Prostate gland (tissue), 2 donors: ENCODE data around the gene CSF3. TPM values are rescaled to one million over a fixed set of nuclear protein-coding genes. Genes with fewer than 3 reads are reported as not detected.

Source experiments
- DNase-seq: peaks from one replicate; pipeline ENCODE4 v3.0.0-alpha.2; 2019; ENCODE audit warnings: low spot score
- H3K27ac ChIP-seq, 2 donors: fragments of 200-600 bp; sonication (generic); 2 replicates each; pipeline ENCODE4 v1.5.1; 2017 to 2019
- H3K27me3 ChIP-seq: fragments of 200-600 bp; sonication (generic); replicated peaks from 2 replicates; pipeline ENCODE4 v1.5.1; 2019; ENCODE audit not compliant: insufficient read depth
- H3K36me3 ChIP-seq, 2 donors: fragments of 200-600 bp; sonication (generic); 1 replicate in 1 of 2; 2 replicates in 1 of 2; pipeline versions ENCODE4 v1.5.1 to v1.8.1; 2017 to 2019
- H3K4me1 ChIP-seq: fragments of 200-600 bp; sonication (generic); replicated peaks from 2 replicates; pipeline ENCODE4 v1.5.1; 2019
- H3K4me3 ChIP-seq, 2 donors: fragments of 200-600 bp; sonication (generic); 2 replicates each; pipeline ENCODE4 v1.5.1; 2017 to 2019
- H3K9me3 ChIP-seq: fragments of 200-600 bp; sonication (generic); 2 replicates; pipeline ENCODE4 v1.5.1; 2017
- CTCF ChIP-seq, 4 experiments: fragments of 200-600 bp in 2 of 4; fragments of 450-650 bp in 2 of 4; sonication (generic) in 2 of 4; IDR thresholded peaks; 1 replicate in 3 of 4; 2 replicates in 1 of 4; pipeline ENCODE4 v1.5.1; 2016 to 2019; ENCODE audit warnings: antibody characterized with exemption in 4 of 4, mild to moderate bottlenecking in 2 of 4, moderate library complexity in 2 of 4
- POLR2A ChIP-seq: fragments of 450-650 bp; IDR thresholded peaks from one replicate; pipeline ENCODE4 v1.6.1; 2016; ENCODE audit warnings: antibody characterized with exemption, mild to moderate bottlenecking
- POLR2AphosphoS5 ChIP-seq: sonication (generic); formaldehyde crosslinking; IDR thresholded peaks from one replicate; pipeline ENCODE4 v1.6.1; 2017; ENCODE audit warnings: antibody characterized with exemption
- WGBS: methylation state at CpG from one replicate; pipeline ENCODE4 v1.1.5; 2018; 5-methylcytosine and 5-hydroxymethylcytosine counted together
- intact Hi-C: fragments of 100-400 bp; cut with DNase I; formaldehyde crosslinking; loops from one replicate; pipeline ENCODE4 v1.14.2; 2022
- total RNA-seq, 2 donors: library from RNA; depleted of rRNA; stranded (reverse); fragments of >200 nt; gene quantifications; one replicate each; pipeline ENCODE4 v1.1.0, GENCODE V29; 2016

The CSF3 gene
- total RNA-seq, 2 donors from 2014 or later: 0.41 to 2.2 TPM

GRCh38 chr17:40019140-40019991 is 4.1 kb downstream of the CSF3 start:
- WGBS: 81% methylated on average over 23 of the region's 24 CpGs
- H3K36me3 ChIP-seq: peaks cover 0 to 10% of the 10 kb centered on the region in 2 donors
- H3K27me3 ChIP-seq: no peaks in the 10 kb centered on the region
- intact Hi-C loops: loop anchor here (10.0 kb wide), 1 partner anchor 275 kb away; no protein-coding TSS in a partner anchor
- H3K4me1 ChIP-seq: peaks cover 6% of the 10 kb centered on the region
- no peak overlapping the region for H3K27ac ChIP-seq
- no peak for DNase-seq
- H3K4me3 ChIP-seq: no peak overlapping the region
- no peak for TF ChIP-seq POLR2A
- no peak for TF ChIP-seq POLR2AphosphoS5
- TF ChIP-seq CTCF (IDR thresholded peaks at IDR 0.05): no peak
- no peaks in the 10 kb centered on the region for H3K9me3 ChIP-seq

GRCh38 chr17:40020146-40020545 is 4.9 kb downstream of the CSF3 start:
- H3K4me1 ChIP-seq: peaks cover 6% of the 10 kb centered on the region
- WGBS: 91% methylated on average over 13 of the region's 13 CpGs
- TF ChIP-seq POLR2AphosphoS5 (no peak), CTCF (IDR thresholded peaks at IDR 0.05) (no peak), POLR2A (no peak)
- H3K27me3 ChIP-seq: no peaks in the 10 kb centered on the region
- no peak for DNase-seq
- H3K9me3 ChIP-seq: no peaks in the 10 kb centered on the region
- H3K27ac ChIP-seq: no peak overlapping the region
- intact Hi-C loops: no loop called here
- peaks cover 0 to 10% of the 10 kb centered on the region in 2 donors for H3K36me3 ChIP-seq
- no peak overlapping the region for H3K4me3 ChIP-seq

GRCh38 chr17:40021451-40021971 is 6.3 kb downstream of the CSF3 start:
- peaks cover 0 to 10% of the 10 kb centered on the region in 2 donors for H3K36me3 ChIP-seq
- TF ChIP-seq CTCF (IDR thresholded peaks at IDR 0.05) (no peak), POLR2A (no peak), POLR2AphosphoS5 (no peak)
- 71% methylated on average over 9 of the region's 9 CpGs for WGBS
- H3K4me3 ChIP-seq: no peak overlapping the region
- intact Hi-C loops: no loop called here
- H3K4me1 ChIP-seq: peaks cover 15% of the 10 kb centered on the region
- H3K27ac ChIP-seq: no peak overlapping the region
- no peaks in the 10 kb centered on the region for H3K9me3 ChIP-seq
- no peak for DNase-seq
- H3K27me3 ChIP-seq: no peaks in the 10 kb centered on the region

- Histone ChIP-seq H3K4me3 (no peak overlapping the region), H3K27me3 (no peaks in the 10 kb centered on the region), H3K36me3 (peaks cover 0 to 10% of the 10 kb centered on the region in 2 donors), H3K9me3 (no peaks in the 10 kb centered on the region), H3K27ac (no peak overlapping the region), H3K4me1 (peaks cover 20% of the 10 kb centered on the region)
- WGBS: 92% methylated on average over 9 of the region's 9 CpGs
- no peak for TF ChIP-seq CTCF (IDR thresholded peaks at IDR 0.05)
- no peak for TF ChIP-seq POLR2A
- no peak for TF ChIP-seq POLR2AphosphoS5
- intact Hi-C loops: no loop called here
- DNase-seq: no peak
Observed at GRCh38 chr17:40022497-40022896, 7.3 kb downstream of the CSF3 start.
